Stimulated activated naive CD4-positive, alpha-beta T cell (primary cell): Measurements from ENCODE around the gene TMUB1.

ENCODE experiments used
- DNase-seq, 6 experiments: peaks; one replicate each; lab custom pipeline; 2025; lab: John Stamatoyannopoulos, UW

TMUB1 gene

GRCh38 chr7:151083071-151083823 is at the start of gene TMUB1:
TMUB1 (minus strand) TSS chr7:151083493; CDS start chr7:151082563, 930 bp downstream.
- DNase-seq: peak; percentile 78 to 87 (median 84)

- DNase-seq: no peak
These were observed 49.3 kb upstream of the TMUB1 start for GRCh38 chr7:151132461-151133205.

GRCh38 chr7:151131592-151132293 is 48.5 kb upstream of the TMUB1 start:
- no peak for DNase-seq

- no peak for DNase-seq
These were observed 47.9 kb upstream of the TMUB1 start for GRCh38 chr7:151131224-151131591.

GRCh38 chr7:151130741-151131157 is 47.5 kb upstream of the TMUB1 start:
- no peak for DNase-seq

GRCh38 chr7:151129960-151130591 is 46.8 kb upstream of the TMUB1 start:
- no peak for DNase-seq

- DNase-seq: no peak
These were observed 46.0 kb upstream of the TMUB1 start for GRCh38 chr7:151129117-151129959.

GRCh38 chr7:151128716-151129115 is 45.4 kb upstream of the TMUB1 start:
- DNase-seq: no peak

GRCh38 chr7:151128144-151128543 is 44.9 kb upstream of the TMUB1 start:
- DNase-seq: no peak

- no peak for DNase-seq
These were observed 43.3 kb upstream of the TMUB1 start for GRCh38 chr7:151126491-151127137.

GRCh38 chr7:151125846-151126481 is 42.7 kb upstream of the TMUB1 start:
- DNase-seq: no peak

GRCh38 chr7:151125470-151125845 is 42.2 kb upstream of the TMUB1 start:
- no peak for DNase-seq

- no peak for DNase-seq
These were observed 41.7 kb upstream of the TMUB1 start for GRCh38 chr7:151124899-151125399.

GRCh38 chr7:151124481-151124880 is 41.2 kb upstream of the TMUB1 start:
- no peak for DNase-seq

- peak; percentile 56 to 89 (median 74) for DNase-seq
These were observed 40.6 kb upstream of the TMUB1 start for GRCh38 chr7:151123822-151124464.

GRCh38 chr7:151123158-151123821 is 40.0 kb upstream of the TMUB1 start:
- no peak for DNase-seq

- no peak for DNase-seq
These were observed 39.5 kb upstream of the TMUB1 start for GRCh38 chr7:151122796-151123157.

- DNase-seq: no peak
These were observed 39.0 kb upstream of the TMUB1 start for GRCh38 chr7:151122276-151122675.
